Osteoblast (primary cell): Measurements from ENCODE around the gene HSD17B8. TPM values are rescaled to one million over a fixed set of nuclear protein-coding genes. Genes with fewer than 3 reads are reported as not detected.

Experiments
- DNase-seq: peaks from one replicate; pipeline ENCODE4 v3.0.0; 2011; ENCODE audit warnings: low spot score, mixed read lengths; ENCODE audit not compliant: insufficient read length; ENCODE audit errors: missing footprints
- H2AFZ ChIP-seq: 2 replicates; pipeline ENCODE4 v1.6.0; 2011; ENCODE audit warnings: mild to moderate bottlenecking, low read length
- H3K27ac ChIP-seq: 2 replicates; pipeline ENCODE4 v1.5.1; 2011; ENCODE audit warnings: mild to moderate bottlenecking, low read depth, low read length, moderate library complexity
- H3K27me3 ChIP-seq: 2 replicates; pipeline ENCODE4 v1.6.0; 2012; ENCODE audit warnings: mild to moderate bottlenecking, control low read depth, inconsistent platforms, low read length, moderate library complexity; ENCODE audit not compliant: insufficient read depth
- H3K36me3 ChIP-seq: 2 replicates; pipeline ENCODE4 v1.5.1; 2011; ENCODE audit warnings: mild to moderate bottlenecking, low read length, control low read depth, moderate library complexity; ENCODE audit not compliant: insufficient read depth
- H3K4me1 ChIP-seq: 2 replicates; pipeline ENCODE4 v1.5.1; 2011; ENCODE audit warnings: mild to moderate bottlenecking, low read length, control low read depth, moderate library complexity; ENCODE audit not compliant: insufficient read depth
- H3K4me2 ChIP-seq: 2 replicates; pipeline ENCODE4 v1.6.0; 2011; ENCODE audit warnings: mild to moderate bottlenecking, low read length; ENCODE audit not compliant: insufficient read depth
- H3K4me3 ChIP-seq: fragments of 200-600 bp; sonication (generic); 3 replicates; pipeline ENCODE4 v1.5.1; 2012; ENCODE audit warnings: mild to moderate bottlenecking, low read length, inconsistent platforms; ENCODE audit not compliant: insufficient read depth
- H3K79me2 ChIP-seq: 2 replicates; pipeline ENCODE4 v1.6.0; 2012; ENCODE audit warnings: mild to moderate bottlenecking, low read length, control low read depth, inconsistent platforms; ENCODE audit not compliant: insufficient read depth
- H3K9me3 ChIP-seq: 2 replicates; pipeline ENCODE4 v1.5.1; 2011; ENCODE audit warnings: low read depth, low read length, control low read depth
- H4K20me1 ChIP-seq: 2 replicates; pipeline ENCODE4 v1.6.0; 2012; ENCODE audit warnings: mild to moderate bottlenecking, low read length, control low read depth; ENCODE audit not compliant: insufficient read depth
- CTCF ChIP-seq: IDR thresholded peaks from 2 replicates; pipeline ENCODE4 v1.5.1; 2011; ENCODE audit warnings: mild to moderate bottlenecking, low read depth, low read length, moderate library complexity; ENCODE audit errors: extremely low read depth
- total RNA-seq: library from RNA; depleted of rRNA; stranded (reverse); fragments of >200 nt; gene quantifications from 2 replicates; pipeline ENCODE4 v1.2.3, GENCODE V29; 2012

The HSD17B8 gene
- total RNA-seq, 1 donor, result 3.3 TPM

GRCh38 chr6:33213989-33214335, 9.5 kb downstream of the HSD17B8 start:
- H3K4me2 ChIP-seq, result peak overlapping the region; percentile 82
- peaks cover 13% of the 10 kb centered on the region for H3K36me3 ChIP-seq
- H3K4me1 ChIP-seq, result peaks cover 10% of the 10 kb centered on the region
- no peaks in the 10 kb centered on the region for H3K9me3 ChIP-seq
- TF ChIP-seq CTCF, result no peak
- no peaks in the 10 kb centered on the region for H4K20me1 ChIP-seq
- H2AFZ ChIP-seq, result peak overlapping the region; percentile 71
- DNase-seq, result peak; percentile 88
- H3K79me2 ChIP-seq, result no peaks in the 10 kb centered on the region
- H3K4me3 ChIP-seq, result peak overlapping the region; percentile 76
- H3K27me3 ChIP-seq, result no peaks in the 10 kb centered on the region
- H3K27ac ChIP-seq, result no peak overlapping the region

DNA sequence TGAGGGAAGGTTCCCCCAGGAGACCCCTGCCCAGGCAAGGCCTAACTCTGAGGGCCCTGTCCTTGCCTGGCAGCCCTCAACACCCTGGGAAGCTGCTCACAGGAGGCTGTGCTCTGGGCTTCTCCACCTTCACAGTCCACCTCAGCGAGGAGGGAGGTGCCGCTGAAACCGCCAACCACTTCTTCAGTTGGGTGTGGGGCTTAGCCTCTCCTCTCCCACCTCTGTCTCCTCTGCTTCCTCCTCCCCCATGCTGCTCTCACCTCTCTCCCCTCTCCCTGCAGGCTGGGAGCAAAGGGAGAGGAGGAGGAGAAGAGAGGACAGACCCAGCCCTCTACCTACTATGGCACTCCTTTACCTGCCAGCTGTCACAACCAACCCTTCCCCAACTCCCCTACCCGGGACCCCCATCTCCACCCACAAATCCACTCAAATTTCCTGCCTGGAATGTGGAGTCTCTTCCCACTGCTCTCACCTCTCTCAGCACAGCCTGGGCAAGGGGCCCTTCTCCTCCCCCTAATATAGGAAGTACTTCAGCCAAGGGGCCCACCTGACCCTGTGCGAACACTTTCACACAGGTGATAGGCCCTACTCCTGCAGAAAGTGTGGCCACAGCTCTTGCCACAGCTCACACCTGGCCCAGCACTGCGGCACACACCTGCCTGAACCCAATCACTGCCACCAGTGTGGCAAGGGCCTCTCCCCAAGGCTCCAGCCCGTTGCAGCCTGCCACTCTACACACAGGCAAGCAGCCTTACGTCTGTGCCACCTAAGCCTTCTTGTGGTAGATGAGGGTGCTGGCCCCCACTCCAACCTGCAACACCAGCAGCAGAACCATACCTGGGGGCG, 11.0 kb downstream of the HSD17B8 start:
- Histone ChIP-seq H4K20me1 (no peaks in the 10 kb centered on the region), H3K9me3 (no peaks in the 10 kb centered on the region), H3K27ac (no peak overlapping the region), H3K4me3 (no peak overlapping the region), H2AFZ (no peak overlapping the region), H3K4me1 (peaks cover 7% of the 10 kb centered on the region), H3K27me3 (no peaks in the 10 kb centered on the region), H3K4me2 (no peak overlapping the region), H3K79me2 (no peaks in the 10 kb centered on the region), H3K36me3 (peaks cover 5% of the 10 kb centered on the region)
- no peak for TF ChIP-seq CTCF
- no peak for DNase-seq

DNA sequence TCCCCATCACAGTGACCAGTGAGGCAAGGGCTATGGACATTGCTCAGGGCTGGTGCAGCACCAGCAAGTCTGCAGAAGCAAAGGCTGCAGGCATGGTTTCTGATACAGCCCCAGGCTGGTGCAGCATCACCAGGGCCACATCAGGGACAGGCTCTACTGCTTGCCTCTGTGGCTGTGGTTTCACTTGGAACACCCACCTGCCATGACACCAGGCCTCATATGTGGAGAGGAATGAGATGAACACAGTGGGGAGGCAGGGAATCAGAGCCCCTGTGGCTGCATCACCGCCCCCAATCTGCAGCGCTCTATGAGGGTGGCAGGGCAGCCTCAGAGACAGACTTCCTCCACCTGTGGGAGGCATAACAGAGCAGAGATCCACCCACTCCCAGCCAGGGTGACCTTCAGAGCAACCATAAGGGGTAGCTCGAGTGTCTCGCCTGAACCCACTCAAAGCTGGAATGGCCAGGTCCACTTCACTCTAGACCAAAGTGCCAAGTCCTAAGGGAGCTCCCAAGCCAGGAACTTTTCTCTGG, 11.7 kb downstream of the HSD17B8 start:
- Histone ChIP-seq H3K4me3 (no peak overlapping the region), H3K36me3 (no peaks in the 10 kb centered on the region), H3K9me3 (no peaks in the 10 kb centered on the region), H3K27me3 (peaks cover under 1% of the 10 kb centered on the region), H3K4me1 (peaks cover 7% of the 10 kb centered on the region), H4K20me1 (no peaks in the 10 kb centered on the region), H3K79me2 (no peaks in the 10 kb centered on the region), H2AFZ (no peak overlapping the region), H3K4me2 (no peak overlapping the region), H3K27ac (no peak overlapping the region)
- no peak for TF ChIP-seq CTCF
- no peak for DNase-seq

DNA sequence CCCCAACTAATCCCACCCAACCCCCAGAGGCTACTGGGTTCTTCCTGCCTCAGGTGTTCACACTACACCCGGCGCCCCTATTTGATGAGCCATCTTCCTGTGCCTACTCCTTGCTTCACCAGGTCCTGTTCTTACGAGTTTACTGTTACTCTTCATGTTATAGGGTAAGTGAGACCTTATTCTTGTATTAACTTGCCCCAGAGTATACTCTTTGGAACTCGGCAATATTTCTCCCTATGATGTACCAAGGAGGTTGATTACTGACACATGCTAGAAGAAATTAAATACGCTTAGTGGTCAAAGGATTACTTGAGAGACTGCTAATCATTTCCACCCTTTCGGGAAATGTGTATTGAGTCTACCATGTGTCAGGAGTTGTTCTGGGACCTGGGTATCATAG, 12.8 kb downstream of the HSD17B8 start:
- Histone ChIP-seq H3K9me3 (no peaks in the 10 kb centered on the region), H3K36me3 (no peaks in the 10 kb centered on the region), H3K4me3 (no peak overlapping the region), H3K27me3 (peaks cover 4% of the 10 kb centered on the region), H3K27ac (no peak overlapping the region), H4K20me1 (no peaks in the 10 kb centered on the region), H2AFZ (no peak overlapping the region), H3K4me2 (no peak overlapping the region), H3K79me2 (no peaks in the 10 kb centered on the region), H3K4me1 (peaks cover 7% of the 10 kb centered on the region)
- DNase-seq, result peak; percentile 25
- no peak for TF ChIP-seq CTCF
